Non-pigmented ciliary epithelial cell (primary cell): ENCODE measurements around the gene ECE2.
"Not testable (repeated sequence)": the region's sequence is repeated elsewhere in the genome, so short reads cannot be mapped to it uniquely, and the experiment has no call there.

ENCODE experiments used
- DNase-seq: peaks from one replicate; pipeline ENCODE4 v3.0.0-alpha.2; 2010; ENCODE audit warnings: low read depth

Gene ECE2

DNA sequence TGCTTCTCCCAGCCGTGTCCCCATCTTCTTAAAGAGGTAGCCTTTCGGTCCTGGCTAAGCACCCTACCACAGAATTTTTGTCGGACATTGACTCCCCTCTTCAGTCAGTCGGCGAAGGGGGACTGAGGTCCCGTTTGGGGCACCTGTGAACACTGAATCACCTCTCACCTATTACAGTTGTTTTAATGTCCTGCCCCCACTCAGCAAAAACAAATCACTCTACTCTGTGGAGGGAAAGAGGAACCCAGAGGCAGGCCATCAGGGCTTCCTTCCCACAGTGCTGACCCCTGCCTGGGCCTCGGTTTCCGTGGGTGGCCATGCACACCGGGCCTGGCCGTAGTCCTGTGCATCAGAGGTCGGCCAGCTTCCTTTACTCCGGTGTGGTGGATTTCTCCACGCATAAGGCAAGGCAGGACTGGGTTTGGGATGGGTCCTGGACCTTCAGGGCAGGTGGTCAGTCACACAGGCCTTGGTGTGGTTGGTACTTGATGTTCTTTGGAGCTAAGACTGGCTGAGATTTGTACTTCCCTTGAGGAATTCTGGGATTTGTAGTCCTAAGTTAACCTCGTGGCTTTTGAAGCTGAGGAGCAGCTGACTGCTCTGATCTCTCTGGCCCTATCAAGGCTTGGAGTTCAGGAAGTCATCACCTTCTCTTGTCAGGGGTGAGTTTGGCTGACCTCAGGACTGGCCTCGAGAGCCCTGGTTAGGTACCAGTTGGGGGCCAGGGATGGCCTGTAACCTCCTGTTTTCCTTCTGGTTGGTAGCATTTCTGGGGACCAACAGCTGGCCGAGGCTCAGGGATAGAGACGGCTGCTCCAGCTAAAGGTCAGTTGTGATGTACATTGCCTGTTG, 61.0 kb downstream of the ECE2 start:
- no peak for DNase-seq

DNA sequence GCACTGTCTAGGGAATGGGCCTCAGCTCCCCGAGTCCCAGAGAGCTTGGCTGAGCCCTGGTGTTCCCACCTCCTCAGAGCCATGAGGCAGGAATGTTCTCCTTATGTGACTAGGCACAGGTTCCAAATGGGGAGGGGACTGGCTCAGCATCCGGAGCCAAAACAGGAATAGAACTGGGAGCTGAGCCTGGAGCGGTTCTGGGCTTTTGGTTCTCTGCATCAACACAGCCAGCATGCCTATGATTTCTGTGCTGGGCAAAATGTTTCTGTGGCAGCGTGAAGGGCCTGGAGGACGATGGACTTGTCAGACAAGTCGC, 61.5 kb downstream of the ECE2 start, which contains the start of gene FAM131A:
Gene FAM131A, plus strand, starts transcription at position 202 of the 316 bp plus-strand sequence. Its CDS starts 31 bp downstream, at position 233.
- DNase-seq = no peak

DNA sequence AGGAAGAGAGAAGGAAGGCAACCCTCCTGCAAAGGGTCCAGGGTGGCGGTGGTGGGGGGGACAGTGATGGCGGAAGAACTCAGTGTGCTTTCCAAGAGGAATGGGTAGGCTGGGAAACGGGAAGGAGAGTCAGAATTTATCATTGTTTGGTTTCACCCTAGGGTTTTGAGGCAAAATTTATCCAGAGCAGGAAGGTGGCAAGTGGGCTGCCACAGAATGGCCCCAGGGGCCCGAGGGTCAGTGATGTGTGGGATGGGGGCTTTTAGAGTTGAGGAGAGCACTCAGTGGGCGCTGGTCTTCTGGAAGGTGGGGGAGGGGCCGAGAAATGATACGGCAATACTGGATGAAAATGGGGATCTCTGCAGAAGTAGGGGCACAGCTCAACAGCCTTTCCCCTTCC, 62.2 kb downstream of the ECE2 start:
- DNase-seq = no peak

DNA sequence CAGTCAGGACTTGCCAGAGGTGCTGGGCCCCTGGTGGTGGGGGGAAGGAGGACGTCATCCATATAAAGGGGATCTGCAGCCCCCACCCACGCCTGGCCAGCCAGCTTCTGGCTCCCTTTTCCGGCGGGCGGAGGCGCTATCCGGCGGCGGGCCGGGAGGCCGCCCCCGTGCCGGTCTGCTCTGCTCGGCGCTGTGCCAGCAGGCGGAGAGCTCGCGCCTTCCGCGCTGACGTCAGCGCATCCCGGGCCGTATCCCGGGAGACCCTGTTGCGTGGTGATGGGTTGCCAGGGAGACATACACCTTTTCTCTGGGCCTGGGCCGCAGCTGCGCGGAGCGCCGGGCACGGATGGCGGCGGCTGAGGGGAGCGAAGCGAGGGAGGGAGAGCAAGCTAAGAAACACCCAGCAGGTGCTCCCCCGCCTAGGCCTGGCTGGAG, 62.7 kb downstream of the ECE2 start:
- DNase-seq = no peak

DNA sequence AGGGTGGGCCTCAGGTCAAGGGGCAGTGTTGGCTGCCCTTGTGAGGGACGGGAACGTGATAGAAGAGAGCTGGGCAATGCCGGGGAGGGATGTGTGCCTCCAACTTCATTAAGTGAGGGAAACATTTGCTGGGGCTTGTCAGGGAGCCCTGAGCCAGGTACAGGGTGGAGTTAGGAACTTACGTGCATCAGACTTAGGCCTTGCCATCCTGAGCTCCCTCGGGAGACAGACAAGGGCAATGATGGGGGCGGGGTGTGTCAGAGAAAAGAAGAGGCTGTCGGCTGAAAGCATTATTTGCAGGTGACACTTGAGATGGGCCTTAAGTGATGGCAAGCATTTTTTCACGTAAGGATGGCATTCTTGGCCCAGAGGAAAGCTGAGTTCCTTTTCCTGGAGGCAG, 63.2 kb downstream of the ECE2 start:
- no peak for DNase-seq

DNA sequence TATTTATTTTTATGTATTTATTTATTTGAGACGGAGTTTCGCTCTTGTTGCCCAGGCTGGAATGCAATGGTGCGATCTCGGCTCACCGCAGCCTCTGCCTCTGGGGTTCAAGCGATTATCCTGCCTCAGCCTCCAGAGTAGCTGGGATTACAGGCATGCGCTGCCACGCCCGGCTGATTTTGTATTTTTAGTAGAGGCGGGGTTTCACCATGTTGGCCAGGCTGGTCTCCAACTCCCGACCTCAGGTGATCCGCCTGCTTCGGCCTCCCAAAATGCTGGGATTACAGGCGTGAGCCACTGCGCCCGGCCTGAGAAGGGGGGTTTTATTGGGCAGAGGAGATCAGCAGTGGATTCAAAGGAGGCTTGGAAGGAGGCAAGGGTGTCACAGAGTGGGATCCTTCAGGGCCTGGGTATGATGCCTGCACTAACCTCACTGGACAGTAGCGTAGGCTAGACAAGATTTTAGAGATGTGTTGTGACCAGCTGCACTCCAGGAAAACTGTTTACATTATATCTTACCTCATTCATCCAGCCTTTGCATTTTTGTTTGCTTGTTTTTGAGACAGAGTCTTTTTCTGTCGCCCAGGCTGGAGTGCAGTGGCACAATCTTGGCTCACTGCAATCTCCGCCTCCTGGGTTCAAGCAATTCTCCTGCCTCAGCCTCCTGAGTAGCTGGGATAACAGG, 63.8 kb downstream of the ECE2 start:
- DNase-seq = not testable (repeated sequence)

DNA sequence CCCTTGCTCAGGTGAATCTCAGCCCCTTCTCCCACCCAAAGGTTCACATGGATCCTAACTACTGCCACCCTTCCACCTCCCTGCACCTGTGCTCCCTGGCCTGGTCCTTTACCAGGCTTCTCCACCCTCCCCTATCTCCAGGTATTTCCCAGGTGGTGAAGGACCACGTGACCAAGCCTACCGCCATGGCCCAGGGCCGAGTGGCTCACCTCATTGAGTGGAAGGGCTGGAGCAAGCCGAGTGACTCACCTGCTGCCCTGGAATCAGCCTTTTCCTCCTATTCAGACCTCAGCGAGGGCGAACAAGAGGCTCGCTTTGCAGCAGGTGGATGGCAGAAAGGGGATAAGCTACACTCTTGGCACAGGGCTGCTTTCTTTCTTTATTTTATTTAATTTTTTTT, 66.1 kb downstream of the ECE2 start:
- DNase-seq = no peak
